KMS-11 (cell line): ENCODE measurements around the gene SH2D2A.

ENCODE experiments used
- H2AFZ ChIP-seq: fragments of 200-600 bp; sonication (generic); 2 replicates; pipeline ENCODE4 v1.6.1; 2016; ENCODE audit warnings: antibody characterized with exemption, mixed run types, low read depth
- H3K27ac ChIP-seq: fragments of 200-600 bp; sonication (generic); 2 replicates; pipeline ENCODE4 v1.6.1; 2016; ENCODE audit warnings: mild to moderate bottlenecking, mixed run types
- H3K27me3 ChIP-seq: fragments of 200-600 bp; sonication (generic); 2 replicates; pipeline ENCODE4 v1.6.1; 2017; ENCODE audit warnings: mild to moderate bottlenecking, low read depth, mixed run types, moderate library complexity; ENCODE audit not compliant: insufficient read depth
- H3K36me3 ChIP-seq: fragments of 200-600 bp; sonication (generic); 2 replicates; pipeline ENCODE4 v1.6.1; 2017; ENCODE audit warnings: mild to moderate bottlenecking, mixed run types; ENCODE audit not compliant: insufficient read depth
- H3K4me1 ChIP-seq: fragments of 200-600 bp; sonication (generic); 2 replicates; pipeline ENCODE4 v1.6.1; 2016; ENCODE audit warnings: mild to moderate bottlenecking, low read depth, mixed run types; ENCODE audit not compliant: poor library complexity, severe bottlenecking
- H3K4me2 ChIP-seq: fragments of 200-600 bp; sonication (generic); 2 replicates; pipeline ENCODE4 v1.7.0; 2016; ENCODE audit warnings: mild to moderate bottlenecking, mixed run types
- H3K4me3 ChIP-seq: fragments of 200-600 bp; sonication (generic); IDR thresholded peaks from 2 replicates; pipeline ENCODE4 v1.6.1; 2017; ENCODE audit warnings: low read depth, low read length, mixed read lengths; ENCODE audit not compliant: insufficient read depth
- H3K79me2 ChIP-seq: fragments of 200-600 bp; sonication (generic); 2 replicates; pipeline ENCODE4 v1.6.1; 2016; ENCODE audit warnings: low read depth, mixed run types; ENCODE audit not compliant: insufficient read depth
- H3K9ac ChIP-seq: fragments of 200-600 bp; sonication (generic); 2 replicates; pipeline ENCODE4 v1.6.1; 2016; ENCODE audit warnings: mild to moderate bottlenecking, mixed run types
- H4K20me1 ChIP-seq: fragments of 200-600 bp; sonication (generic); 2 replicates; pipeline ENCODE4 v1.6.1; 2016; ENCODE audit warnings: mild to moderate bottlenecking, mixed run types; ENCODE audit not compliant: insufficient read depth
- TF ChIP-seq, protein P1 (sequence below): fragments of 200-600 bp; sonication (generic); conservative IDR thresholded peaks from 2 replicates; pipeline ENCODE4 v1.6.1; 2017; ENCODE audit warnings: low read depth, mild to moderate bottlenecking, antibody characterized with exemption, low read length, moderate library complexity, mixed read lengths

Gene SH2D2A

DNA sequence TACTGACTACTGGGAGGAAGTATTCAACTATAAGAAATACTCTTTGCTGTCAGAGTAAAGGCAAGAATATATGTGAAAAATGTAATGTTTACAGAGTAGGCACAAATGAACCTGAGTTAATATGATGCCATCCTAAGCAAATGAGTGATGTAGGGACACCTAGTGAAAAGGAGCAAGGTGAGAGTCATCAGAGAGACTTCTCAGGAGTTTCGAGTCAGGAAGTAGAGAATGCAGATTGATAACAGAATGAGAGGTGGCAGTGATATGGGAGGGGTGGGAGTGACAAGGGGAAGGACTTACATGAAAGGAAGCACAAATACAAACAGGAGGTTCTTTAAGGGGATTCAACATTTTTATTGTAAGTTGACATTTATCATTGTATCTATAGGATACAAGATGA lies 39.1 kb downstream of the SH2D2A start:
- Histone ChIP-seq H4K20me1 (peaks cover 28% of the 10 kb centered on the region), H3K9ac (no peak overlapping the region)

DNA sequence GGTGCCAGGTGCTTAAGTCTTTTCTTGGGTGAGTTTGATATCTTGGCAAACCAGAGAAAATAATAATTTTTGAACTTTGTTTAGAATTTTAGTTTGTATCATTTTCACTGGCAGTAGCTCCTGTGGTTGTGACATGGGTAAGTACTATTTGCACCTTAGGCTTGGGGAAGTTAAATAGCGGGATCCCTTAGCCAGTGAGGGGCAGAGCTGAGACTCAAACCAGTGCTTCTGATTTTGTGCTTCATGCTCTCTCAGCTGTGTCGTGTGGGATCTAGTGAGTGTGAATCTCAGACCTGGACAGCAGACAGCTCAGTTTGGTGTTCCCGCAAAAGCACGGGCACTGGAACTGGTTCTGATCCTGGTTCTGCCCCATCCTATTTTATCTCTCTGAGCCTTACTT lies 39.7 kb downstream of the SH2D2A start:
- H3K27me3 ChIP-seq, result no peaks in the 10 kb centered on the region
- H3K79me2 ChIP-seq, result peaks cover 93% of the 10 kb centered on the region
- no peak overlapping the region for H3K9ac ChIP-seq
- TF ChIP-seq, protein P1, sequence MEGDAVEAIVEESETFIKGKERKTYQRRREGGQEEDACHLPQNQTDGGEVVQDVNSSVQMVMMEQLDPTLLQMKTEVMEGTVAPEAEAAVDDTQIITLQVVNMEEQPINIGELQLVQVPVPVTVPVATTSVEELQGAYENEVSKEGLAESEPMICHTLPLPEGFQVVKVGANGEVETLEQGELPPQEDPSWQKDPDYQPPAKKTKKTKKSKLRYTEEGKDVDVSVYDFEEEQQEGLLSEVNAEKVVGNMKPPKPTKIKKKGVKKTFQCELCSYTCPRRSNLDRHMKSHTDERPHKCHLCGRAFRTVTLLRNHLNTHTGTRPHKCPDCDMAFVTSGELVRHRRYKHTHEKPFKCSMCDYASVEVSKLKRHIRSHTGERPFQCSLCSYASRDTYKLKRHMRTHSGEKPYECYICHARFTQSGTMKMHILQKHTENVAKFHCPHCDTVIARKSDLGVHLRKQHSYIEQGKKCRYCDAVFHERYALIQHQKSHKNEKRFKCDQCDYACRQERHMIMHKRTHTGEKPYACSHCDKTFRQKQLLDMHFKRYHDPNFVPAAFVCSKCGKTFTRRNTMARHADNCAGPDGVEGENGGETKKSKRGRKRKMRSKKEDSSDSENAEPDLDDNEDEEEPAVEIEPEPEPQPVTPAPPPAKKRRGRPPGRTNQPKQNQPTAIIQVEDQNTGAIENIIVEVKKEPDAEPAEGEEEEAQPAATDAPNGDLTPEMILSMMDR, result no peak
- peaks cover 29% of the 10 kb centered on the region for H3K4me1 ChIP-seq
- no peak overlapping the region for H2AFZ ChIP-seq
- H3K27ac ChIP-seq, result no peak overlapping the region
- no peak overlapping the region for H3K4me2 ChIP-seq
- H3K36me3 ChIP-seq, result no peaks in the 10 kb centered on the region; the same call in 1 of the 2 replicates
- H4K20me1 ChIP-seq, result peaks cover 28% of the 10 kb centered on the region
- H3K4me3 ChIP-seq, result no peak overlapping the region

More for the DNA sequence above, 39.1 kb downstream of the SH2D2A start:
- Histone ChIP-seq H3K27me3 (no peaks in the 10 kb centered on the region), H3K27ac (no peak overlapping the region), H3K36me3 (peaks cover 6% of the 10 kb centered on the region; the same call in 1 of the 2 replicates), H3K4me1 (peaks cover 22% of the 10 kb centered on the region), H3K4me2 (no peak overlapping the region), H2AFZ (no peak overlapping the region), H3K79me2 (peaks cover 93% of the 10 kb centered on the region), H3K4me3 (no peak overlapping the region)
- TF ChIP-seq, protein P1, result no peak

DNA sequence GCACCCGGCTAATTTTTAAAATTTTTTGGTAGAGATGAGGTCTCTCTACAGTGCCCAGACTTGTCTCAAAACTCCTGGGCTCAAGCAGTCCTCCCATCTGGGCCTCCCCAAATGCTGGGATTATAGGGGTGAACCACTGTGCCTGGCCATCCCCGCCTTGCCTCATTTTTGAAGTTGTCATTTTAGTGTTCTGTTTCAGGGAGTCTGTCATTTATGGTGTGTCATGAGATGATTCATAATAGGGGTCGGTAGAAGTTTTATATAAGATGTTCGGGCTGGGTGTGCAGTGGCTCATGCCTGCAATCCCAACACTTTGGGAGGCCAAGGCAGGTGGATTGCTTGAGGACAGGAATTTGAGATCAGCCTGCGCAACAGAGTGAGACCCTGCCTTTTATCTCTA lies 40.8 kb downstream of the SH2D2A start:
- TF ChIP-seq, protein P1, result no peak
- H2AFZ ChIP-seq, result no peak overlapping the region
- no peaks in the 10 kb centered on the region; the same call in 1 of the 2 replicates for H3K36me3 ChIP-seq
- H3K4me1 ChIP-seq, result peaks cover 33% of the 10 kb centered on the region
- no peaks in the 10 kb centered on the region for H3K27me3 ChIP-seq
- no peak overlapping the region for H3K27ac ChIP-seq
- H3K79me2 ChIP-seq, result peaks cover 91% of the 10 kb centered on the region
- H3K4me2 ChIP-seq, result no peak overlapping the region
- no peak overlapping the region for H3K9ac ChIP-seq
- no peak overlapping the region for H3K4me3 ChIP-seq
- peaks cover 21% of the 10 kb centered on the region for H4K20me1 ChIP-seq

- Histone ChIP-seq H3K4me1 (peaks cover 48% of the 10 kb centered on the region), H2AFZ (no peak overlapping the region), H3K4me2 (no peak overlapping the region), H3K36me3 (no peaks in the 10 kb centered on the region; the same call in 1 of the 2 replicates), H3K27me3 (no peaks in the 10 kb centered on the region), H4K20me1 (peaks cover 16% of the 10 kb centered on the region), H3K9ac (no peak overlapping the region), H3K79me2 (peaks cover 97% of the 10 kb centered on the region), H3K4me3 (no peak overlapping the region), H3K27ac (no peak overlapping the region)
- TF ChIP-seq, protein P1, result peak; percentile 43; the same call in 1 of the 2 replicates
Measured at GRCh38 chr1:156773607-156774006, 43.0 kb downstream of the SH2D2A start.
